Activated T-helper 1 cell treated with anti-CD3 and anti-CD28 coated beads, Interleukin-2, amount 50 U/mL, for 16 hours (primary cell): Measurements from ENCODE around the gene PCDHB9.
"Not testable (repeated sequence)": the region's sequence is repeated elsewhere in the genome, so short reads cannot be mapped to it uniquely, and the experiment has no call there.

Experiments used
- DNase-seq, 2 donors: peaks; one replicate each; pipeline ENCODE4 v3.0.0-alpha.2; 2020; ENCODE audit warnings: low read depth in 1 of 2, low spot score in 1 of 2

Gene PCDHB9

DNA sequence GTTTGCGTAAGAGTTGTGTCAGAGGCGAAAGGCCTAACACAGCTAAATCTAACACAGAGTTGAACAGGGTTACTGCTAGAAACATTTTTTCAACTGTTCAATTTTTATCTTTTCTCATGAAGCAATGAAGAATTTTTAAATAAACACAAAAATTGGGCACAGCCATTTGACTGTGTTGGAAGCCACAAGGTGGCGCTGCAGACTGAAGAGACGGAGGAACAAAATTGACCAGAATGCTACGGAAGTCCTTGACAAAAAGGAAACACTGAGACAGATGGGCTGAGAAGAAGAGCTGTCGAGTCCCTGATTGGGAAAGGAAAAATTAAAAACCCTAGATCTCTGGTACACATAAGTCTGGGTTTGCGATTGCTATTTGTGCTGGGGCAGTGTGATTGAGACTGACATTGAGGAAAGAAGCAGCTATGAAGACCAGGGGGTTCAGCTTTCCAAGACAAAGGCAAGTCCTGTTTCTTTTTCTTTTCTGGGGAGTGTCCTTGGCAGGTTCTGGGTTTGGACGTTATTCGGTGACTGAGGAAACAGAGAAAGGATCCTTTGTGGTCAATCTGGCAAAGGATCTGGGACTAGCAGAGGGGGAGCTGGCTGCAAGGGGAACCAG lies at the start of gene PCDHB9:
Gene PCDHB9, plus strand, starts transcription at position 265 of the 616 bp plus-strand sequence. Its CDS starts 158 bp downstream, at position 423.
- DNase-seq: no peak

- not testable (repeated sequence) for DNase-seq
These were observed 49.6 kb upstream of the PCDHB9 start for GRCh38 chr5:141137346-141137745.

- no peak for DNase-seq
These were observed 37.1 kb upstream of the PCDHB9 start, which contains the start of gene PCDHB6 for GRCh38 chr5:141149812-141150211. Gene PCDHB6, plus strand, starts transcription at chr5:141150057. Its CDS starts 201 bp downstream, at chr5:141150258.

DNA sequence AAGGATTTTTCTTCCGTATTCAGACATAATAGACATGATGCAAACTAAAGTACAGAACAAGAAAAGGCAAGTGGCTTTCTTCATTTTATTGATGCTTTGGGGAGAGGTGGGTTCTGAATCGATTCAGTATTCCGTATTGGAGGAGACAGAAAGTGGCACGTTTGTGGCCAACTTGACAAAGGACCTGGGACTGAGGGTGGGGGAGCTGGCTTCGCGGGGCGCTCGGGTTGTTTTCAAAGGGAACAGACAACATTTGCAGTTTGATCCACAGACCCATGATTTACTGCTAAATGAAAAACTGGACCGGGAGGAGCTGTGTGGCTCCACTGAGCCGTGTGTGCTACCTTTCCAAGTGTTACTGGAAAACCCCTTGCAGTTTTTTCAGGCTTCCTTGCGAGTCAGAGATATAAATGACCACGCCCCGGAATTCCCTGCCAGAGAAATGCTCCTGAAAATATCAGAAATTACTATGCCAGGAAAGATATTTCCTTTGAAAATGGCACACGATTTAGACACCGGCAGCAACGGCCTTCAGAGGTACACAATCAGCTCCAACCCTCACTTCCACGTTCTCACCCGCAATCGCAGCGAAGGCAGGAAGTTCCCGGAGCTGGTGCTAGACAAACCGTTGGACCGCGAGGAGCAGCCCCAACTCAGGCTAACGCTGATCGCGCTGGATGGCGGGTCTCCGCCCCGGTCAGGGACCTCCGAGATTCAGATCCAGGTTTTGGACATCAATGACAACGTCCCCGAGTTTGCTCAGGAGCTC lies 36.6 kb upstream of the PCDHB9 start:
- DNase-seq: no peak

GRCh38 chr5:141150993-141151325 lies 36.0 kb upstream of the PCDHB9 start:
- no peak for DNase-seq

DNA sequence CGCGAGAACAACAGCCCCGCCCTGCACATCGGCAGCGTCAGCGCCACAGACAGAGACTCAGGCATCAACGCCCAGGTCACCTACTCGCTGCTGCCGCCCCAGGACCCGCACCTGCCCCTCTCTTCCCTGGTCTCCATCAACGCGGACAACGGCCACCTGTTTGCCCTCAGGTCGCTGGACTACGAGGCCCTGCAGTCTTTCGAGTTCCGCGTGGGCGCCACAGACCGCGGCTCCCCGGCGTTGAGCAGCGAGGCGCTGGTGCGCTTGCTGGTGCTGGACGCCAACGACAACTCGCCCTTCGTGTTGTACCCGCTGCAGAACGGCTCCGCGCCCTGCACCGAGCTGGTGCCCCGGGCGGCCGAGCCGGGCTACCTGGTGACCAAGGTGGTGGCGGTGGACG lies 35.3 kb upstream of the PCDHB9 start:
- DNase-seq: not testable (repeated sequence)

DNA sequence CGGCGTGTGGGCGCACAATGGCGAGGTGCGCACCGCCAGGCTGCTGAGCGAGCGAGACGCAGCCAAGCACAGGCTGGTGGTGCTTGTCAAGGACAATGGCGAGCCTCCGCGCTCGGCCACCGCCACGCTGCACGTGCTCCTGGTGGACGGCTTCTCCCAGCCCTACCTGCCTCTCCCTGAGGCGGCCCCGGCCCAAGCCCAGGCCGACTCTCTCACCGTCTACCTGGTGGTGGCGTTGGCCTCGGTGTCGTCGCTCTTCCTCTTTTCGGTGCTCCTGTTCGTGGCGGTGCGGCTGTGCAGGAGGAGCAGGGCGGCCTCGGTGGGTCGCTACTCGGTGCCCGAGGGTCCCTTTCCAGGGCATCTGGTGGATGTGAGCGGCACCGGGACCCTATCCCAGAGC lies 34.9 kb upstream of the PCDHB9 start:
- not testable (repeated sequence) for DNase-seq

DNA sequence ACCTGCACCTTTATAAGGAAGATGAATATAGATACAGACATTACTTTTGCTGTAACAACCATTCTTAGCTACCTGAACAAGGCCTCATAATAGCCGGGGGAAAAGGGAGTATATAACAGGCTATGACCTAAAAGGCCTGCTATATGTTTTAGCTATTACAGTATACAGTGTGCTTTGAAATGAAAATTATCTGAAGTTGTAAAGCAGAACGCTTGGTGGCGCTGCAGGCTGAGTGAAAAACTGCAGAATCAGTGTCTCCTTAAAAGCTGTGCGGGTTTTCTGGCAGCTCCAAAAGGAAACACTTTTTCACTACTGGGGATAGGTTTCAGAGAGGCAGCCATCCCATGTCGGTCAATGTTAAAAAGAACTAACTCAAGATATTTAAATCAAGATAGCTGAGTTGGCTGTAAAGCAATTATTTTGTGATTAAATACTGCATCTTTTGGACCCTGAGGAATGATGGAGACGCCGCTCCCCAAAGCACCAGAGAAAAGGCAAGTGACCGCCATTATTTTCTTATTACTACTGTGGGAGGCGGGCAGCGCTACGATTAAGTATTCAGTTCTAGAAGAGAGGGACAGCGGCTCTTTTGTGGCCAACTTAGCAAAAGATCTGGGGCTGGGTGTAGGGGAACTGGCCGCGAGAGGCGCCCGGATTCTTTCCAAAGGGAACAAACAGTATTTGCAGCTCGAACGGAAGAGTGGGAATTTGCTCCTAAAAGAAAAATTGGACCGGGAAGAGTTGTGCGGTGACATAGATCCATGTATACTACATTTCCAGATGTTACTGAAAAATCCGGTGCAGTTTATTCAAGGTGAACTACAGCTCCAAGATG lies 31.2 kb upstream of the PCDHB9 start:
- no peak for DNase-seq

GRCh38 chr5:141157356-141157755 lies 29.6 kb upstream of the PCDHB9 start:
- DNase-seq: not testable (repeated sequence)

DNA sequence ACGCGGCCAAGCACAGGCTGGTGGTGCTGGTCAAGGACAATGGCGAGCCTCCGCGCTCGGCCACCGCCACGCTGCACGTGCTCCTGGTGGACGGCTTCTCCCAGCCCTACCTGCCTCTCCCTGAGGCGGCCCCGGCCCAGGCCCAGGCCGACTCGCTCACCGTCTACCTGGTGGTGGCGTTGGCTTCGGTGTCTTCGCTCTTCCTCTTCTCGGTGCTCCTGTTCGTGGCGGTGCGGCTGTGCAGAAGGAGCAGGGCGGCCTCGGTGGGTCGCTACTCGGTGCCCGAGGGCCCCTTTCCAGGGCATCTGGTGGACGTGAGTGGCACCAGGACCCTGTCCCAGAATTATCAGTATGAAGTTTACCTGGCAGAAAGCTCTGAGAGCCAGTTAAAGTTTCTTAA lies 29.1 kb upstream of the PCDHB9 start:
- DNase-seq: not testable (repeated sequence)

- no peak for DNase-seq
These were observed 14.4 kb upstream of the PCDHB9 start, which contains the start of gene PCDHB7 for GRCh38 chr5:141172381-141173204. Gene PCDHB7, plus strand, starts transcription at chr5:141172644. Its CDS starts 192 bp downstream, at chr5:141172836.

DNA sequence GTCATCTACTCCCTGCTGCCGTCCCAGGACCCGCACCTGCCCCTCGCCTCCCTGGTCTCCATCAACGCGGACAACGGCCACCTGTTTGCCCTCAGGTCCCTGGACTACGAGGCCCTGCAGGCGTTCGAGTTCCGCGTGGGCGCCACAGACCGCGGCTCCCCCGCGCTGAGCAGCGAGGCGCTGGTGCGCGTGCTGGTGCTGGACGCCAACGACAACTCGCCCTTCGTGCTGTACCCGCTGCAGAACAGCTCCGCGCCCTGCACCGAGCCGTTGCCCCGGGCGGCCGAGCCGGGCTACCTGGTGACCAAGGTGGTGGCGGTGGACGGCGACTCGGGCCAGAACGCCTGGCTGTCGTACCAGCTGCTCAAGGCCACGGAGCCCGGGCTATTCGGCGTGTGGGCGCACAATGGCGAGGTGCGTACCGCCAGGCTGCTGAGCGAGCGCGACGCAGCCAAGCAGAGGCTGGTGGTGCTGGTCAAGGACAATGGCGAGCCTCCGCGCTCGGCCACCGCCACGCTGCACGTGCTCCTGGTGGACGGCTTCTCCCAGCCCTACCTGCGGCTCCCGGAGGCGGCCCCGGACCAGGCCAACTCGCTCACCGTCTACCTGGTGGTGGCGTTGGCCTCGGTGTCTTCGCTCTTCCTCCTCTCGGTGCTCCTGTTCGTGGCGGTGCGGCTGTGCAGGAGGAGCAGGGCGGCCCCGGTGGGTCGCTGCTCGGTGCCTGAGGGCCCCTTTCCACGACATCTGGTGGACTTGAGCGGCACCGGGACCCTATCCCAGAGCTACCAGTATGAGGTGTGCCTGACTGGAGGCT lies 12.5 kb upstream of the PCDHB9 start:
- DNase-seq: not testable (repeated sequence)

DNA sequence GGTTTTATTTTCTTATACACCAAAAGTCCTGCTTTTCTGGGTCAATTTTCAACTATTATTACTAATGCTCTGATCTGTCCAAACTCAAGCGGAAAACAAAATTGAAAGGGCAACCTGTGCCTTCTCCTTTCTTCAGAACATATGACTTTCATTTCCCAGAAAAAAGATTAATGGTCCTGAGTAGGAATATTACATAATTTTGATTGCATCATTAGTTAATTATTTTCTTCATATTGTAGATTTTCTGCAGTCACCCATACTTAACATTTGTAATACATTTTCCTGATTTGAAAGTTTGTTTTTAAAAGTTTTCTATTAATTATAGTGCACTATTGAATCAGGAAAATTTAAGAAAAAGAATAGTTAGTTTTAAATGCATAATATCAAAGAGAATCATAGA lies 11.0 kb upstream of the PCDHB9 start:
- DNase-seq: no peak

GRCh38 chr5:141177577-141178191 lies 9.3 kb upstream of the PCDHB9 start, which contains the start of gene PCDHB8:
Gene PCDHB8, plus strand, starts transcription at chr5:141177790. Its CDS starts 245 bp downstream, at chr5:141178035.
- not testable (repeated sequence) for DNase-seq

DNA sequence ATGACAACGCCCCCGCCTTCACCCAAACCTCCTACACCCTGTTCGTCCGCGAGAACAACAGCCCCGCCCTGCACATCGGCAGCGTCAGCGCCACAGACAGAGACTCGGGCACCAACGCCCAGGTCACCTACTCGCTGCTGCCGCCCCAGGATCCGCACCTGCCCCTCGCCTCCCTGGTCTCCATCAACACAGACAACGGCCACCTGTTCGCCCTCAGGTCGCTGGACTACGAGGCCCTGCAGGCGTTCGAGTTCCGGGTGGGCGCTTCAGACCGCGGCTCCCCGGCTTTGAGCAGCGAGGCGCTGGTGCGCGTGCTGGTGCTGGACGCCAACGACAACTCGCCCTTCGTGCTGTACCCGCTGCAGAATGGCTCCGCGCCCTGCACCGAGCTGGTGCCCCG lies 7.6 kb upstream of the PCDHB9 start:
- not testable (repeated sequence) for DNase-seq

DNA sequence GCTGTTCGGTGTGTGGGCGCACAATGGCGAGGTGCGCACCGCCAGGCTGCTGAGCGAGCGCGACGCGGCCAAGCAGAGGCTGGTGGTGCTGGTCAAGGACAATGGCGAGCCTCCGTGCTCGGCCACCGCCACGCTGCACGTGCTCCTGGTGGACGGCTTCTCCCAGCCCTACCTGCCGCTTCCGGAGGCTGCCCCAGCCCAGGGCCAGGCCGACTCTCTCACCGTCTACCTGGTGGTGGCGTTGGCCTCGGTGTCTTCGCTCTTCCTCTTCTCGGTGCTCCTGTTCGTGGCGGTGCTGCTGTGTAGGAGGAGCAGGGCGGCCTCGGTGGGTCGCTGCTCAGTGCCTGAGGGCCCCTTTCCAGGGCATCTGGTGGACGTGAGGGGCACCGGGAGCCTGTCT lies 7.1 kb upstream of the PCDHB9 start:
- DNase-seq: not testable (repeated sequence)

- DNase-seq: no peak
These were observed 6.6 kb upstream of the PCDHB9 start for GRCh38 chr5:141180313-141180712.

- no peak for DNase-seq
These were observed 4.7 kb upstream of the PCDHB9 start, which contains the start of gene PCDHB16 for GRCh38 chr5:141182248-141182647. Gene PCDHB16, plus strand, starts transcription at chr5:141182387. Its CDS starts 173 bp downstream, at chr5:141182560.
